Liver (tissue), 9 donors: Measurements from ENCODE around the gene WWC2. TPM values are rescaled to one million over a fixed set of nuclear protein-coding genes. Genes with fewer than 3 reads are reported as not detected.

Source experiments
- DNase-seq: peaks from one replicate; pipeline ENCODE4 v3.0.0-alpha.2; 2017; ENCODE audit warnings: low spot score
- H3K27ac ChIP-seq, 2 donors: one replicate each; pipeline ENCODE4 v1.7.0; 2013; ENCODE audit warnings: inconsistent platforms in 2 of 2, low read length in 2 of 2, control low read depth in 1 of 2, low read depth in 1 of 2, mild to moderate bottlenecking in 1 of 2
- H3K27me3 ChIP-seq, 4 donors: one replicate each; pipeline versions ENCODE4 v1.6.1 to v1.7.0; 2013; ENCODE audit warnings: low read length in 3 of 4, inconsistent platforms in 1 of 4, mild to moderate bottlenecking in 1 of 4, moderate library complexity in 1 of 4; ENCODE audit not compliant: control insufficient read depth in 4 of 4, insufficient read depth in 4 of 4
- H3K36me3 ChIP-seq, 4 donors: one replicate each; pipeline versions ENCODE4 v1.6.1 to v1.7.0; 2013; ENCODE audit warnings: low read length in 3 of 4, mild to moderate bottlenecking in 3 of 4, low read depth in 1 of 4, moderate library complexity in 1 of 4; ENCODE audit not compliant: control insufficient read depth in 4 of 4, insufficient read depth in 3 of 4
- H3K4me1 ChIP-seq, 4 donors: one replicate each; pipeline versions ENCODE4 v1.6.1 to v1.7.0; 2013; ENCODE audit warnings: low read length in 3 of 4, mild to moderate bottlenecking in 3 of 4, moderate library complexity in 1 of 4; ENCODE audit not compliant: control insufficient read depth in 4 of 4, insufficient read depth in 4 of 4
- H3K4me3 ChIP-seq, 3 donors: one replicate each; pipeline versions ENCODE4 v1.6.1 to v1.7.0; 2013; ENCODE audit warnings: low read length in 3 of 3, control low read depth in 1 of 3, low read depth in 1 of 3, mild to moderate bottlenecking in 1 of 3
- H3K9ac ChIP-seq, 2 donors: one replicate each; pipeline ENCODE4 v1.7.0; 2013; ENCODE audit warnings: low read length in 2 of 2, mild to moderate bottlenecking in 2 of 2, moderate library complexity in 2 of 2, control low read depth in 1 of 2, low read depth in 1 of 2
- H3K9me3 ChIP-seq, 4 donors: one replicate each; pipeline versions ENCODE4 v1.6.1 to v1.7.0; 2013; ENCODE audit warnings: low read length in 3 of 4; ENCODE audit not compliant: control insufficient read depth in 4 of 4
- ATF3 ChIP-seq: IDR thresholded peaks from 2 replicates; pipeline ENCODE4 v1.6.1; 2016; ENCODE audit warnings: antibody characterized with exemption
- CTCF ChIP-seq: fragments of 150-350 bp; IDR thresholded peaks from 2 replicates; pipeline ENCODE4 v1.5.1; 2017; ENCODE audit warnings: improper control_type of control experiment, low read depth, low read length; ENCODE audit not compliant: missing input control
- EGR1 ChIP-seq, 2 donors: IDR thresholded peaks; 2 replicates each; pipeline ENCODE4 v1.6.1; 2016 to 2018; ENCODE audit warnings: antibody characterized with exemption in 2 of 2, low read depth in 2 of 2
- FOXA1 ChIP-seq: IDR thresholded peaks from 2 replicates; pipeline ENCODE4 v1.6.1; 2016; ENCODE audit warnings: antibody characterized with exemption
- GABPA ChIP-seq, 2 donors: IDR thresholded peaks in 1 of 2; conservative IDR thresholded peaks in 1 of 2; 2 replicates each; pipeline ENCODE4 v1.6.1; 2016; ENCODE audit warnings: antibody characterized with exemption in 2 of 2, mild to moderate bottlenecking in 1 of 2, moderate library complexity in 1 of 2
- HNF4A ChIP-seq, 2 donors: conservative IDR thresholded peaks; 2 replicates each; pipeline ENCODE4 v1.6.1; 2016; ENCODE audit warnings: antibody characterized with exemption in 2 of 2, mild to moderate bottlenecking in 2 of 2
- HNF4G ChIP-seq: IDR thresholded peaks from 2 replicates; pipeline ENCODE4 v1.6.1; 2016; ENCODE audit warnings: antibody characterized with exemption
- NR2F2 ChIP-seq: IDR thresholded peaks from 2 replicates; pipeline ENCODE4 v1.6.1; 2016; ENCODE audit warnings: antibody characterized with exemption
- RXRA ChIP-seq, 2 donors: IDR thresholded peaks; 2 replicates each; pipeline ENCODE4 v1.6.1; 2017 to 2018; ENCODE audit warnings: antibody characterized with exemption in 2 of 2, mild to moderate bottlenecking in 1 of 2
- SP1 ChIP-seq: IDR thresholded peaks from 2 replicates; pipeline ENCODE4 v1.6.1; 2018; ENCODE audit warnings: antibody characterized with exemption, mild to moderate bottlenecking
- WGBS: extraction: QIAGEN DNeasy Blood & Tissue Kit; methylation state at CpG from one replicate; pipeline ENCODE4 v1.1.7; 2013; 5-methylcytosine and 5-hydroxymethylcytosine counted together
- polyA plus RNA-seq, 2 donors: library from polyadenylated mRNA; stranded (reverse) in 1 of 2; unstranded in 1 of 2; fragments of 200-250 nt in 1 of 2; fragments of >200 nt in 1 of 2; fragmentation: Nextera tagmentation in 1 of 2; extraction: Ambion mirVana in 1 of 2; gene quantifications; one replicate each; pipeline versions ENCODE4 v1.2.1 to v1.2.3, GENCODE V29; 2013 to 2015
- total RNA-seq, 2 donors: library from RNA; depleted of rRNA; stranded (reverse); fragments of >200 nt; gene quantifications; one replicate each; pipeline ENCODE4 v1.2.3, GENCODE V29; 2014
- donor health status: healthy.
- donor health status: healthy.
- donor health status: healthy.
- donor health status: healthy.
- donor health status: healthy.

Gene WWC2
- total and polyA plus RNA-seq, 4 donors = 8.6 to 60.1 (median 13.3) TPM

GRCh38 chr4:183364025-183364424, 265.0 kb downstream of the WWC2 start:
- Histone ChIP-seq H3K4me3 (no peak overlapping the region), H3K27me3 (no peaks in the 10 kb centered on the region), H3K9ac (no peak overlapping the region), H3K27ac (no peak overlapping the region), H3K9me3 (peaks cover 0 to 1% (median 0%) of the 10 kb centered on the region in 4 donors), H3K36me3 (no peaks in the 10 kb centered on the region), H3K4me1 (peaks cover 0 to 3% (median 0%) of the 10 kb centered on the region in 4 donors)
- no peak for DNase-seq
- 78% methylated on average over 10 of the region's 10 CpGs for WGBS
- TF ChIP-seq FOXA1 (no peak), NR2F2 (no peak), SP1 (no peak)

GRCh38 chr4:183366206-183366835, 267.3 kb downstream of the WWC2 start:
- Histone ChIP-seq H3K27ac (no peak overlapping the region), H3K4me3 (no peak overlapping the region), H3K27me3 (no peaks in the 10 kb centered on the region), H3K9me3 (no peaks in the 10 kb centered on the region), H3K36me3 (no peaks in the 10 kb centered on the region), H3K9ac (no peak overlapping the region), H3K4me1 (peaks cover 0 to 3% (median 0%) of the 10 kb centered on the region in 4 donors)
- TF ChIP-seq EGR1 (IDR thresholded peaks at IDR 0.05; ENCODE audit: low read depth in 2 of 2) (no peak), FOXA1 (no peak), ATF3 (no peak), CTCF (no peak), GABPA (IDR thresholded peaks at IDR 0.05 in 1 of 2, conservative IDR thresholded peaks at IDR 0.05 in 1 of 2) (no peak), RXRA (IDR thresholded peaks at IDR 0.05) (no peak)
- WGBS = 95% methylated on average over 16 of the region's 16 CpGs
- DNase-seq = no peak

GRCh38 chr4:183369073-183369472, 270.0 kb downstream of the WWC2 start:
- Histone ChIP-seq H3K27me3 (no peaks in the 10 kb centered on the region), H3K9me3 (peaks cover 3 to 7% (median 5%) of the 10 kb centered on the region in 4 donors), H3K9ac (no peak overlapping the region), H3K4me1 (peaks cover 0 to 3% (median 0%) of the 10 kb centered on the region in 4 donors), H3K36me3 (no peaks in the 10 kb centered on the region), H3K4me3 (no peak overlapping the region), H3K27ac (no peak overlapping the region)
- 82% methylated on average over 8 of the region's 8 CpGs for WGBS
- no peak for DNase-seq
- no peak for TF ChIP-seq CTCF
- TF ChIP-seq HNF4A (conservative IDR thresholded peaks at IDR 0.05) = no peak
- no peak for TF ChIP-seq RXRA (IDR thresholded peaks at IDR 0.05)
- no peak for TF ChIP-seq HNF4G

Other genes with a start within 250 kb of the WWC2 start
- gene DCTD, start 181.9 kb upstream of the WWC2 start, total RNA-seq = 10 to 100 TPM; 39.6 to 52.9 TPM
- 10 to 100 TPM; 36.9 to 49.7 TPM for gene DCTD, start 181.9 kb upstream of the WWC2 start, polyA plus RNA-seq
- under 1 TPM in 1 of 2 donors, not detected in 1; 0.05 TPM for gene CLDN22, start 221.0 kb downstream of the WWC2 start, total RNA-seq
- not detected for gene CLDN22, start 221.0 kb downstream of the WWC2 start, polyA plus RNA-seq
- gene CLDN24, start 223.2 kb downstream of the WWC2 start, total RNA-seq = not detected
- gene CLDN24, start 223.2 kb downstream of the WWC2 start, polyA plus RNA-seq = not detected